ENCODE measurements around the gene CD1C.

Gene CD1C

DNA sequence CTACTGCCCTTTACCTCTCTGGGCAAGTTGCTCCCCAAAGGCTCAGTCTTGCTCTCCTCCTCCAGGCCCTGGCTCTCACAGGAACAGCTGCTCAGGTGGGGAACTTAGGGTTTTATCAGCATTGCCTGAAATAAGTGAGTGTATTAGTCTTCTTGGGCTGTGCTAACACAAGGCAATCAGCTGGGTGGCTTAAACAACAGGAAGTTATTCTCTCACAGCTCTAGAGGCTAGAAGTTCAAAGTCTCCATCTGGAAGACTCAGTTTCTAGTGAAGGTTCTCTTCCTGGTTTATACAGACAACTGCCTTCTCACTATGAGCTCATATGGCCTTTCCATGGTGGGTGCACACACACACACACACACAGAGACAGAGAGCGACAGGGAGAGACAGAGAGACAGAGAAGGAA is 2.8 kb upstream of the CD1C start:
- H3K4me3 ChIP-seq (replicated peaks; ENCODE audit: low read depth, low read length), result no peak overlapping the region
- TF ChIP-seq CTCF (IDR thresholded peaks at IDR 0.05; ENCODE audit: low read length, missing control alignments), result no peak
- DNase-seq (ENCODE audit: low read depth), result no peak

GRCh38 chr1:158290321-158290844 is 660 bp downstream of the CD1C start:
- no peak for TF ChIP-seq CTCF (IDR thresholded peaks at IDR 0.05; ENCODE audit: low read length, missing control alignments)
- no peak for DNase-seq (ENCODE audit: low read depth)
- no peak overlapping the region for H3K4me3 ChIP-seq (replicated peaks; ENCODE audit: low read depth, low read length)

DNA sequence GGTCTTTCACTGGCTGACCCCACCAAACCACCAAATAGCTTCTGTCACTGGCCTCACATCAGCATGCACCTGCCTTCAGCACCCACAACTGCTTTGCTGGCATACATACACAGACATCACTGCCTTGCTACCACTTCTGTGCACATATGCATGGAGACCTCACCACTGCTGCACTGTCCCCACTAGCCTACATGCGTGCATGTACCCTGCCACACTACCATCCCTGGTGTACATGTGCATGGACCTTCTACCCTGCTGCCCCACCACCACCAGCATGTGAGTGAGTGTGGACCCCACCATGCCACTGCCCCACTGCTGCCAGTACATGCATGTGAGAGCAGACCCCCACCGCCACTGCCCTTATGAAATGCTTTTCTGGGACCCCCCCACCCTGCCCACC is 6.1 kb downstream of the CD1C start:
- TF ChIP-seq CTCF (IDR thresholded peaks at IDR 0.05; ENCODE audit: low read length, missing control alignments), result no peak
- H3K4me3 ChIP-seq (replicated peaks; ENCODE audit: low read depth, low read length), result no peak overlapping the region
- DNase-seq (ENCODE audit: low read depth), result no peak

DNA sequence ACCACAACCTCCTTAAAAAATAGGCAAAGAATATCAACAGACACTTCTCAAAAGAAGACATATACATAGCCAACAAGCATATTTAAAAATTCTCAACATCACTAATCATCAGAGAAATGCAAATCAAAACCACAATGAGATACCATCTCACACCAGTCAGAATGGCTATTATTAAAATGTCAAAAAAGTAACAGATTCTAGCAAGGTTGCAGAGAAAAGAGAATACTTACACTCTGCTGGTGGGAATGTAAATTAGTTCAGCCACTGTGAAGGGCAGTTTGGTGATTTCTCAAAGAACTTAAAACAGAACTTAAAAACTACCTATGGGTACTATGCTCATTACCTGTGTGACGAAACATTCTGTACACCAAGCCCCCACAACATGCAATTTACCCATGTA is 20.9 kb downstream of the CD1C start:
- no peak for TF ChIP-seq CTCF (IDR thresholded peaks at IDR 0.05; ENCODE audit: low read length, missing control alignments)
- DNase-seq (ENCODE audit: low read depth), result no peak

DNA sequence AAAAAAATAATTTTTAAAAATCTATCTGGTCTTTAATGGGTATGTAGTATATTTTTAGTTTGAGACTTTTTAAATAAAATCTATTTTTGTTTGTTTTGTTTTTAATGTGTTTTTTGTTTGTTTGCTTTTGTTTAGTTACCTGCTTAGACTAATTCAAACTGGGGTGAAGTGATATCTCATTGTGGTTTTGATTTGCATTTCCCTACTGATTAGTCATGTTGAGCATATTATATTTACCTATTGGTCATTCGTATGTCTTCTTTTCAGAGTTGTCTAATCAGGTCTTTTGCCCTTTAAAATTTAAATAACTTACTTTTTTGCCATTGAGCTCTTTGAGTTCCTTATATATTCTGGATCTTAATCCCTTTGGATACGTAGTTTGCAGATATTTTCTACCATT is 21.3 kb downstream of the CD1C start:
- no peak overlapping the region for H3K4me3 ChIP-seq (replicated peaks; ENCODE audit: low read depth, low read length)
- TF ChIP-seq CTCF (IDR thresholded peaks at IDR 0.05; ENCODE audit: low read length, missing control alignments), result no peak
- no peak for DNase-seq (ENCODE audit: low read depth)

More for the DNA sequence above, 20.9 kb downstream of the CD1C start:
- H3K4me3 ChIP-seq (replicated peaks; ENCODE audit: low read depth, low read length), result no peak overlapping the region

DNA sequence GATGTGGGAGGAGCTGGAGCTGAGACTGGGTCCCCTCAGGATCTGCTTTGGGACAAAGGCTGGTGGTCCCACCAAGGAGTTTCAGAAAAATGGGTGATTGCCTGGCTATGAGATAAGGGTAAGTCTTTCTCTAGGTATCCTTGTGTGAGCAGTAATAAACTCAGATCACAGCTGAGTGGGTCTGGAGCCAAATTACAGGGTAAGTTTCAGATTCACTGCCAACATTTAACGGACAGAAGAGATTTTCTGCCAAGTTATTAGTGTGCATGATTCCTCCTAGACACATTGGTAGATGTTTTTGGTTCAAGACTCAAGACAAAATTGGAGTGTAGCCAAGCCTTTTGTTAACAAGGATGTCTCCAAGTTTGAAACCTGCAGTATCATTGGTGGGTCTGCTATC is 34.1 kb downstream of the CD1C start:
- no peak overlapping the region for H3K4me3 ChIP-seq (replicated peaks; ENCODE audit: low read depth, low read length)
- TF ChIP-seq CTCF (IDR thresholded peaks at IDR 0.05; ENCODE audit: low read length, missing control alignments), result no peak

GRCh38 chr1:158324395-158324794 is 34.7 kb downstream of the CD1C start:
- TF ChIP-seq CTCF (IDR thresholded peaks at IDR 0.05; ENCODE audit: low read length, missing control alignments), result no peak
- DNase-seq (ENCODE audit: low read depth), result no peak
- no peak overlapping the region for H3K4me3 ChIP-seq (replicated peaks; ENCODE audit: low read depth, low read length)

More for the DNA sequence above, 34.1 kb downstream of the CD1C start:
- no peak for DNase-seq (ENCODE audit: low read depth)

Data from fibroblast of pulmonary artery (primary cell).